ENCODE data around the gene RNF31. TPM values are rescaled to one million over a fixed set of nuclear protein-coding genes. Genes with fewer than 3 reads are reported as not detected.
A peak's percentile ranks its signal among the peaks of the same experiment; 100 is the strongest.

The RNF31 gene
- total and polyA plus RNA-seq, 2 of the 13 experiments (the other 11 are each of a cell fraction or from before 2014, with no cell fraction given): 48.2 to 86.8 TPM

DNA sequence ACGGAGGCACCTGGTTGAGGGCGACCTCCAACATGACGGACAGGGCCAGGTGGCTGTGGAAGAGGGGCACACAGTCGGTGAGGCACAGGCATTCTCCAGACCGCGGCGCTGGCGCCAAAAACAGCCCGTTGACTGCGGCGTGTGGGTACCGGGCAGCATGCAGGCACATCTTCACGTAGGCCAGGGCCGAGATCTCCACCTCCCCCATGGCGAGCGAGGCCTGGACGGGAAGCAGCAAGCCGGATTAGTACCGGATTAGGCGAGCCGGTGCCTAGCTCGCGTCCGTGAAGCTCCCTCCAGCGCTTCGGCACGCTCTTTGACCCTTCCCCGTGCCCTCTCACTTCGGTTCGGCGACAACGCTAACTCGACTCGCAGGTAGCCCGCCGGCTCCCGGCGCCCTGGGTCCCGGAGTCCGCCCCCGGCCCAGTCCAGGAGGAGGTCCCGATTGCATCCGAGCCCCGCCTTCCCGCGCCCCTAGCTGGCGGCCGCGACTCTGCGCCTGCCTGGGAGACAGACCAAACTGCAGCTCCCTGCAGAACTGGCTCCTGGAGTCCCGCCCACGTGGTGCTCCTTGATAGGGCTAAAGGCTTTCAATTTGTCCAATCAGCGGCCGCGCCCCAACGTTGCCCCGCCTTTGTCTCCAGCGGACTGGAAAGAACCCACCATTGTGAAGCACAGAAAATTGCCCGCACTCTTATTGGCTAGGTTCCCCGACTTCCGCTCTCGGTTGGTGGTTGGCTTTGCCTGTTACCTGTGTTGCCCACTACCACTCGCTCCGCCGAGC, 6.0 kb upstream of the RNF31 start, which contains the start of gene EMC9 (continued):
- TF ChIP-seq NFYB (CRISPR knock-in tag; IDR thresholded peaks at IDR 0.05): peak; percentile 99
- TF ChIP-seq YY1 (IDR thresholded peaks at IDR 0.05; ENCODE audit: insufficient read depth, insufficient replicate concordance, low read depth, low read length): peak; percentile 72
- peak; percentile 99 for TF ChIP-seq NFYC (CRISPR knock-in tag; IDR thresholded peaks at IDR 0.05)
- no peak; the same call in 1 of the 2 replicates for TF ChIP-seq NFATC3 (CRISPR knock-in tag; IDR thresholded peaks at IDR 0.05)
- peak; percentile 54; the same call in 1 of the 2 replicates for TF ChIP-seq ZBTB21 (CRISPR knock-in tag; IDR thresholded peaks at IDR 0.05)
- peak; percentile 99 for TF ChIP-seq ZNF550 (CRISPR knock-in tag; IDR thresholded peaks at IDR 0.05; ENCODE audit: borderline replicate concordance)
- TF ChIP-seq, protein P1, sequence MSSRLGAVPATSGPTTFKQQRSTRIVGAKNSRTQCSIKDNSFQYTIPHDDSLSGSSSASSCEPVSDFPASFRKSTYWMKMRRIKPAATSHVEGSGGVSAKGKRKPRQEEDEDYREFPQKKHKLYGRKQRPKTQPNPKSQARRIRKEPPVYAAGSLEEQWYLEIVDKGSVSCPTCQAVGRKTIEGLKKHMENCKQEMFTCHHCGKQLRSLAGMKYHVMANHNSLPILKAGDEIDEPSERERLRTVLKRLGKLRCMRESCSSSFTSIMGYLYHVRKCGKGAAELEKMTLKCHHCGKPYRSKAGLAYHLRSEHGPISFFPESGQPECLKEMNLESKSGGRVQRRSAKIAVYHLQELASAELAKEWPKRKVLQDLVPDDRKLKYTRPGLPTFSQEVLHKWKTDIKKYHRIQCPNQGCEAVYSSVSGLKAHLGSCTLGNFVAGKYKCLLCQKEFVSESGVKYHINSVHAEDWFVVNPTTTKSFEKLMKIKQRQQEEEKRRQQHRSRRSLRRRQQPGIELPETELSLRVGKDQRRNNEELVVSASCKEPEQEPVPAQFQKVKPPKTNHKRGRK (CRISPR knock-in tag; IDR thresholded peaks at IDR 0.05): peak; percentile 85
- peak; percentile 97 for TF ChIP-seq RARG (CRISPR knock-in tag; IDR thresholded peaks at IDR 0.05; ENCODE audit: low read depth)
- peak; percentile 93 for TF ChIP-seq KAT8 (CRISPR knock-in tag; IDR thresholded peaks at IDR 0.05)
- TF ChIP-seq CENPT (CRISPR knock-in tag; IDR thresholded peaks at IDR 0.05; ENCODE audit: low read depth): peak; percentile 96
- TF ChIP-seq, protein P2, sequence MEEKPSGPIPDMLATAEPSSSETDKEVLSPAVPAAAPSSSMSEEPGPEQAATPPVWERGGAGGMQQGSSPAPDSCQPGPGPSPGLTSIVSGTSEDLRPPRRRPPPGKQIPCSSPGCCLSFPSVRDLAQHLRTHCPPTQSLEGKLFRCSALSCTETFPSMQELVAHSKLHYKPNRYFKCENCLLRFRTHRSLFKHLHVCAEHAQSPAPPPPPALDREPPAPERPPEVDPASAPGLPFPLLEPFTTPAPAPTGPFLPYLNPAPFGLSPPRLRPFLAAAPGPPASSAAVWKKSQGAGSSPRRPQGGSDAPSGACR (CRISPR knock-in tag; IDR thresholded peaks at IDR 0.05): no peak
- peak; percentile 100 for TF ChIP-seq ZNF713 (CRISPR knock-in tag; IDR thresholded peaks at IDR 0.05)
- TF ChIP-seq, protein P3, sequence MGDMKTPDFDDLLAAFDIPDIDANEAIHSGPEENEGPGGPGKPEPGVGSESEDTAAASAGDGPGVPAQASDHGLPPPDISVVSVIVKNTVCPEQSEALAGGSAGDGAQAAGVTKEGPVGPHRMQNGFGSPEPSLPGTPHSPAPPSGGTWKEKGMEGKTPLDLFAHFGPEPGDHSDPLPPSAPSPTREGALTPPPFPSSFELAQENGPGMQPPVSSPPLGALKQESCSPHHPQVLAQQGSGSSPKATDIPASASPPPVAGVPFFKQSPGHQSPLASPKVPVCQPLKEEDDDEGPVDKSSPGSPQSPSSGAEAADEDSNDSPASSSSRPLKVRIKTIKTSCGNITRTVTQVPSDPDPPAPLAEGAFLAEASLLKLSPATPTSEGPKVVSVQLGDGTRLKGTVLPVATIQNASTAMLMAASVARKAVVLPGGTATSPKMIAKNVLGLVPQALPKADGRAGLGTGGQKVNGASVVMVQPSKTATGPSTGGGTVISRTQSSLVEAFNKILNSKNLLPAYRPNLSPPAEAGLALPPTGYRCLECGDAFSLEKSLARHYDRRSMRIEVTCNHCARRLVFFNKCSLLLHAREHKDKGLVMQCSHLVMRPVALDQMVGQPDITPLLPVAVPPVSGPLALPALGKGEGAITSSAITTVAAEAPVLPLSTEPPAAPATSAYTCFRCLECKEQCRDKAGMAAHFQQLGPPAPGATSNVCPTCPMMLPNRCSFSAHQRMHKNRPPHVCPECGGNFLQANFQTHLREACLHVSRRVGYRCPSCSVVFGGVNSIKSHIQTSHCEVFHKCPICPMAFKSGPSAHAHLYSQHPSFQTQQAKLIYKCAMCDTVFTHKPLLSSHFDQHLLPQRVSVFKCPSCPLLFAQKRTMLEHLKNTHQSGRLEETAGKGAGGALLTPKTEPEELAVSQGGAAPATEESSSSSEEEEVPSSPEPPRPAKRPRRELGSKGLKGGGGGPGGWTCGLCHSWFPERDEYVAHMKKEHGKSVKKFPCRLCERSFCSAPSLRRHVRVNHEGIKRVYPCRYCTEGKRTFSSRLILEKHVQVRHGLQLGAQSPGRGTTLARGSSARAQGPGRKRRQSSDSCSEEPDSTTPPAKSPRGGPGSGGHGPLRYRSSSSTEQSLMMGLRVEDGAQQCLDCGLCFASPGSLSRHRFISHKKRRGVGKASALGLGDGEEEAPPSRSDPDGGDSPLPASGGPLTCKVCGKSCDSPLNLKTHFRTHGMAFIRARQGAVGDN (CRISPR knock-in tag; IDR thresholded peaks at IDR 0.05): peak; percentile 97
- TF ChIP-seq ASH2L (IDR thresholded peaks at IDR 0.05; ENCODE audit: insufficient read length, low read depth, low read length): peak; percentile 95
- TF ChIP-seq, protein P4, sequence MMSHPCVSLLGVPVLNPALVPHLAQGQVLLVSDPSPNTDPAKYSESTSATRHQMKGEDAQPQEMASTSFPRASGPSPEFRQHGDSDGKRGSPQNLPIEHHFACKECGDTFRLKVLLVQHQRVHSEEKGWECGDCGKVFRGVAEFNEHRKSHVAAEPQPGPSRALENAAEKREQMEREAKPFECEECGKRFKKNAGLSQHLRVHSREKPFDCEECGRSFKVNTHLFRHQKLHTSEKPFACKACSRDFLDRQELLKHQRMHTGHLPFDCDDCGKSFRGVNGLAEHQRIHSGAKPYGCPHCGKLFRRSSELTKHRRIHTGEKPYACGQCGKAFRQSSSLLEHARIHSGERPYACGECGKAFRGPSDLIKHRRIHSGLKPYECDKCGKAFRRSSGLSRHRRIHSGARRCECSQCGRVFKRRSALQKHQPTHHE (CRISPR knock-in tag; IDR thresholded peaks at IDR 0.05; ENCODE audit: borderline replicate concordance): peak; percentile 80
- no peak for TF ChIP-seq ZNF737 (CRISPR knock-in tag; IDR thresholded peaks at IDR 0.05; ENCODE audit: borderline replicate concordance)
- TF ChIP-seq SMC3 (IDR thresholded peaks at IDR 0.05; ENCODE audit: low read length): no peak
- TF ChIP-seq, protein P5, sequence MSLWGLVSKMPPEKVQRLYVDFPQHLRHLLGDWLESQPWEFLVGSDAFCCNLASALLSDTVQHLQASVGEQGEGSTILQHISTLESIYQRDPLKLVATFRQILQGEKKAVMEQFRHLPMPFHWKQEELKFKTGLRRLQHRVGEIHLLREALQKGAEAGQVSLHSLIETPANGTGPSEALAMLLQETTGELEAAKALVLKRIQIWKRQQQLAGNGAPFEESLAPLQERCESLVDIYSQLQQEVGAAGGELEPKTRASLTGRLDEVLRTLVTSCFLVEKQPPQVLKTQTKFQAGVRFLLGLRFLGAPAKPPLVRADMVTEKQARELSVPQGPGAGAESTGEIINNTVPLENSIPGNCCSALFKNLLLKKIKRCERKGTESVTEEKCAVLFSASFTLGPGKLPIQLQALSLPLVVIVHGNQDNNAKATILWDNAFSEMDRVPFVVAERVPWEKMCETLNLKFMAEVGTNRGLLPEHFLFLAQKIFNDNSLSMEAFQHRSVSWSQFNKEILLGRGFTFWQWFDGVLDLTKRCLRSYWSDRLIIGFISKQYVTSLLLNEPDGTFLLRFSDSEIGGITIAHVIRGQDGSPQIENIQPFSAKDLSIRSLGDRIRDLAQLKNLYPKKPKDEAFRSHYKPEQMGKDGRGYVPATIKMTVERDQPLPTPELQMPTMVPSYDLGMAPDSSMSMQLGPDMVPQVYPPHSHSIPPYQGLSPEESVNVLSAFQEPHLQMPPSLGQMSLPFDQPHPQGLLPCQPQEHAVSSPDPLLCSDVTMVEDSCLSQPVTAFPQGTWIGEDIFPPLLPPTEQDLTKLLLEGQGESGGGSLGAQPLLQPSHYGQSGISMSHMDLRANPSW (CRISPR knock-in tag; IDR thresholded peaks at IDR 0.05; ENCODE audit: borderline replicate concordance): peak; percentile 92

Data from HepG2 (cell line).